B cell (primary cell): ENCODE measurements around the gene ZNF134.

Experiments
- EZH2 ChIP-seq: IDR thresholded peaks from 2 replicates; pipeline ENCODE4 v1.6.1; 2012; ENCODE audit warnings: borderline replicate concordance, low read depth, mild to moderate bottlenecking, moderate library complexity, low read length; ENCODE audit not compliant: insufficient read depth, poor library complexity, severe bottlenecking
- TF ChIP-seq, protein P1 (sequence below): fragments of 200-600 bp; IDR thresholded peaks from one replicate; pipeline ENCODE4 v1.8.0; 2022; ENCODE audit warnings: antibody characterized with exemption, mild to moderate bottlenecking

DNA sequence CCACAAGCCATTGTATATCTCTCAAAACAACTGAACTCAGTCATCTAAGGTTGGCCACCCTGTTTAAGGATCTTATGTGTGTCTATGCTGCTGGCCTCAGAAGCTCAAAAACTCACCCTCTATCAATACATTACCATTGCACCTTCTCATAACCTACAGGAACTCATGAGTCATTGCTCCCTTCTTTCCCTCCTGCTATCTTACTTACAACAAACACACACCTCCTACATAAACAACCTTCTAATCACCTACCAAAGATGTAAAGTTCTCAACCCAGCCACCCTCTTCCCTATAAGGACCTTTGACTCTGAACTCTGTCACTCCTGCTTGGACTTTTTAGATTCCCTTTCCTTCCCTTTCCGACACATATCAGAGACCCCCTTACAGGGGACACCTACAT lies 41.4 kb downstream of the ZNF134 start:
- TF ChIP-seq, protein P1, sequence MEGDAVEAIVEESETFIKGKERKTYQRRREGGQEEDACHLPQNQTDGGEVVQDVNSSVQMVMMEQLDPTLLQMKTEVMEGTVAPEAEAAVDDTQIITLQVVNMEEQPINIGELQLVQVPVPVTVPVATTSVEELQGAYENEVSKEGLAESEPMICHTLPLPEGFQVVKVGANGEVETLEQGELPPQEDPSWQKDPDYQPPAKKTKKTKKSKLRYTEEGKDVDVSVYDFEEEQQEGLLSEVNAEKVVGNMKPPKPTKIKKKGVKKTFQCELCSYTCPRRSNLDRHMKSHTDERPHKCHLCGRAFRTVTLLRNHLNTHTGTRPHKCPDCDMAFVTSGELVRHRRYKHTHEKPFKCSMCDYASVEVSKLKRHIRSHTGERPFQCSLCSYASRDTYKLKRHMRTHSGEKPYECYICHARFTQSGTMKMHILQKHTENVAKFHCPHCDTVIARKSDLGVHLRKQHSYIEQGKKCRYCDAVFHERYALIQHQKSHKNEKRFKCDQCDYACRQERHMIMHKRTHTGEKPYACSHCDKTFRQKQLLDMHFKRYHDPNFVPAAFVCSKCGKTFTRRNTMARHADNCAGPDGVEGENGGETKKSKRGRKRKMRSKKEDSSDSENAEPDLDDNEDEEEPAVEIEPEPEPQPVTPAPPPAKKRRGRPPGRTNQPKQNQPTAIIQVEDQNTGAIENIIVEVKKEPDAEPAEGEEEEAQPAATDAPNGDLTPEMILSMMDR = no peak
- no peak for TF ChIP-seq EZH2
